GM21786 (cell line): ENCODE data around the gene MLXIPL.
"Not testable (repeated sequence)": the region's sequence is repeated elsewhere in the genome, so short reads cannot be mapped to it uniquely, and the experiment has no call there.

Source experiments
- ATAC-seq: cut with Tn5 transposase; IDR thresholded peaks from one replicate; pipeline ENCODE4 v1.9.1; 2021; ENCODE audit not compliant: unreplicated experiment

MLXIPL gene

GRCh38 chr7:73615886-73616285 lies 8.4 kb downstream of the MLXIPL start:
- no peak for ATAC-seq

DNA sequence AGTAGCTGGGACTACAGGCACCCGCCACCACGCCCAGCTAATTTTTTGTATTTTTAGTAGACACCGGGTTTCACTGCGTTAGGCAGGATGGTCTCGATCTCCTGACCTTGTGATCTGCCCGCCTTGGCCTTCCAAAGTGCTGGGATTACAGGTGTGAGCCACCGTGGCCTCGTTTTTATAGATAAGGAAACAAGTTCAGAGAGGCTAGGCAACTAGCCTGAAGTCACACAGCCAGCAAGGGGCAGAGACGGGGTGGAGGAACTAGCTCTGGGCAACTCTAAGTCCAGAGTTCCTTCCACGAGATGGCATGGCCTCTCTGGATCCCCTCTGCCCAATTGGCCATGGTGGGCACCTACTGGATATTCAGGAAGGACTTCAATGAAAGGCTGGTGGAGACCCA lies 9.4 kb downstream of the MLXIPL start:
- ATAC-seq = not testable (repeated sequence)

GRCh38 chr7:73613954-73614735 lies 10.2 kb downstream of the MLXIPL start:
- ATAC-seq = no peak

DNA sequence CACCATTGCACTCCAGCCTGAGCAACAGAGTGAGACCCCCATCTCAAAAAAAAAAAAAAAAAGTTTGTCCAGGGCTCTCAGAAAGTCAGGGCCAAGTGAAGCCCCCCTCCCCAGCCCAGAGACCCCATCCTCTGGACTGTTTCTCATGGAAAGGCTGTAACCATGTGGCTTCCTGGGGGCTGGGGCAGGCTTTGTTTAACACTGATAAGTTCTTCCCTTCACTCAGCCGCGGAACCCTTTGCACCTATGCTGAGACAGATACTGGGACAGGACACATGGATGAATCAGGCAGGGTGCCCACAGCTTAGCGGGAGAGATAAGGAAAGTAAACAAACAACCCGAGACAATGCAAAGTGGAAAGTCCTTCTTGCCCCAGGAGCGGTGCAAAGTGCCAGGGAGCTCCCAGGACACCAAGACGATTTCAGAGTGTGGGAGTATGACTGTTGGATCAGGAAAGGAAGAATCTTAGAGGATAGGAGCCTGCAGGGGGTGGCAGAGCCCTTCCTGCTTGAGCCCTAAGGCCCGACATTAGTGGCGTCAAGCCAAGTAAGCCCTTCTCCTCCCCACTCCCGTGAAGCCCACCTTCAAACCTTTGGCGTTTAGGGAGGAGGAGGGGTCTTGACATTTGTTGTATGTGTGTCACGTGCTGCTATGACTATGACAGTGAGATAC lies 11.6 kb downstream of the MLXIPL start:
- ATAC-seq = no peak

- no peak for ATAC-seq
These were observed 13.2 kb downstream of the MLXIPL start for GRCh38 chr7:73611017-73611555.

- ATAC-seq = no peak
These were observed 14.2 kb downstream of the MLXIPL start for GRCh38 chr7:73610105-73610504.

DNA sequence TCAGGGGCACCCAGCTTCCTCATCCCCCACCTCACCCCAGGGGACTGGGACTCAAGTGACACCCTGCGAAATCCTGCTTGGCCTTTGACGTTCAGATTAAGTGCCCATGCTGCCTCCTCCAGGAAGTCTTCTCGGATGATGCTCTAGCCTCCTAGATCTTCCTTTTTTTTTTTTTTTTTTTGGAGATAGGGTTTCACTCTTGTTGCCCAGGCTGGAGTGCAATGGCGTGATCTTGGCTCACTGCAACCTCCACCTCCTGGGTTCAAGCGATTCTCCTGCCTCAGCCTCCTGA lies 16.7 kb downstream of the MLXIPL start:
- not testable (repeated sequence) for ATAC-seq

DNA sequence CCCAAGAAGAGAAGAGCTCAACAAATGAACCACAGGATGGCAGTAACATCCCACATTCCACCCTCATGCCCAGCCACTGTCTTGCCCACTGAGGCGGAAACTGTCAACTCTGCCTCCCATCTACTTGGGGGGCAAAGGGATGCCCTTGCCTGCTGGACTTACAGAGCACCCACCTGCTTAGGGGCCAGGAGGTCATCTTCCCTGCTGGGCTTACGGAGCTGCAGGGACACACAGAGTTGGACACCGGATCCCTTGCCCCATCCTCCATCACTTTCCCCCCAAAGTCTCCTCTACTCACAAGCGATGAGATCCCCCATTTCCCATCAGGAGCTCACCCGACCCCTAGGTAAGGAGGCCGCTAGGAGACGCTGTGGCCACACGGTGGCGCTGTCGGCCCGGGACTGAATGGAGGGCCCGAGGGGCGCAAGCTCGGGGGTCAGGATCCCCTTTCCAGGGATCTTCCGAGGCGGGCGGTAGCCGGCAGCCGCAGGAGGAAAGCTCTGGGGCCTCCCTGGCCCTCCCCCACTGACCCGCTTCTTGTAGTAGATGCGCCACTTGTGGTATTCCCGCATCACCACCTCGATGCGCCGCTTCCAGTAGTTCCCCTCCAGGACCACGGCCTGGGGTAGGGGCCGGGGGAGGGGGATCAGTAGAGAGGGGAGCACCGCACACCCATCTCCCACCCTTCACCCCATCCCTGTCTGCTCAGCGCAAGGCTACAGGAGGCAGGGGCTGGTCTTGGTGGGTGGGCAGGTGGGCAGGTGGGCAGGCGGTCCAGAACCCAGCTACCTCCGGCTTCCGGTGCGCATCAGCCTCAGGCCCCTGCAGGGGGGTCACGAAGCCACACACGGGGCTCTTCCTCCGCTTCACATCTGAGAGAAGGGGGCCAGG lies 17.3 kb downstream of the MLXIPL start:
- no peak for ATAC-seq

- no peak for ATAC-seq
These were observed 18.6 kb downstream of the MLXIPL start for GRCh38 chr7:73605601-73606220.

DNA sequence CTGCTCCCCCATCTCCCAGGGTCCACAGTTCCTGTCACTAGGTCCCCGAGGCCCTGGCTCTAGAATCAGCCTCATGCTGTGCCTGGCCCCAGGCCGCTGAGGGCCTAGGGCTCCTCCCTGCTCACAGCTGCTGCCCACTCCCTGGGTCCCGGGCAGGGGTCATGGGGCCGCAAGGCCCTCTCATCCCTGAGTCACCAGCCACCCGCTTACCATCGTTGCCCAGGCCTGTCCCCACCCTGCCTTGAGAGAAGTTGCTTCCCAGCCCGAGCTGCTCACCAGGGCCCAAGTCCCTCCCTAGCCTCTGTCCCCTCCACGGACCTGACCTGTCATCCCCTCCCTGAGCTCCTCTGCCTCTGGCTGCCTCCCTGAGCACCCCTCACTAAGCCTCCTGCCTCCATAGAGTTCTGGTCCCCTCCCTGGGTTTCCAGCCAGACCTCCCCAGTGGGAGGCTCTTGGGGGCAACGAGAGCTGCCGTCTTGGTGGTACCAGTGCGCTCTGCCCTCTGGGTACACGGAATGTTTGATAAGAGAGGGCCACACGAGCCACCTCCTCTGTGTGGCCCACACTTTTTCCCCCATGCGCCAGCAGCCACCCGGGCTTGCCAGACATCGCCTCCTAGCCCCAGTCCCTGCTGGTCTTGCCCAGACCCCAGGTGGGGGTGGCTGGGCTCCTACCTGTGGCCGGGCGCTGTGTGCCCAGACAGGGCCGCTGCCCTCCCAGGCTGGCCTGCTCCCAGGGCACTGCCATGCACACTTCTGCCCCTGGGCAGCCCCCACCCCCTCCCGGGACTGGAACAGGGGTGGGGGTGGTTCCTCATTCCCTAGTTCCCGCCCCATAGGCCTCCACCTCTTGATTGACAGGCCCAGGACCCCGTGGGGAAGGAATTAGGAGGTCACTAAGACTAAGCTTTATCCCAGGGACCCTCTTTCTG lies 21.3 kb downstream of the MLXIPL start:
- ATAC-seq = no peak

DNA sequence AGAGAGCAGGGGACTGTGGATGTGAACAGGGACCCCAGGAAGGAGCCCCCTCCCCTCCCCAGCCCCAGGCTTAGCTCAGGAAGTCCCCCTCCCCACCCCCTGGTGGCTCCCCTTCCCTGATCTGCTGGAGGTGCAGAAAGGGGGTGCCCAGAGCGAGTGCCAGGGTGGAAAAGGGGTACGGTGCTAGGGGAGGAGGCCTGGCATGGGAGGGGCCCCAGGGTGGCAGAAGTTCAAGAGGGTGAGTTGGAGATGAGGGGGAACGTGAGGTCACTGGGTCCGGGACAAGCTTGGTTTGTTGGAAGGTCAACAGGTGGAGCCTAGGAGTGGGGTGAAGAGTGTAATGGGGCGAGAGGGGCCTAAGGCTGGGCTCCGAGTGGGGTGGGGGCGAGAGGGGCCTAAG lies 24.4 kb downstream of the MLXIPL start:
- no peak for ATAC-seq

- ATAC-seq = no peak
These were observed 25.0 kb downstream of the MLXIPL start for GRCh38 chr7:73599151-73599882.

DNA sequence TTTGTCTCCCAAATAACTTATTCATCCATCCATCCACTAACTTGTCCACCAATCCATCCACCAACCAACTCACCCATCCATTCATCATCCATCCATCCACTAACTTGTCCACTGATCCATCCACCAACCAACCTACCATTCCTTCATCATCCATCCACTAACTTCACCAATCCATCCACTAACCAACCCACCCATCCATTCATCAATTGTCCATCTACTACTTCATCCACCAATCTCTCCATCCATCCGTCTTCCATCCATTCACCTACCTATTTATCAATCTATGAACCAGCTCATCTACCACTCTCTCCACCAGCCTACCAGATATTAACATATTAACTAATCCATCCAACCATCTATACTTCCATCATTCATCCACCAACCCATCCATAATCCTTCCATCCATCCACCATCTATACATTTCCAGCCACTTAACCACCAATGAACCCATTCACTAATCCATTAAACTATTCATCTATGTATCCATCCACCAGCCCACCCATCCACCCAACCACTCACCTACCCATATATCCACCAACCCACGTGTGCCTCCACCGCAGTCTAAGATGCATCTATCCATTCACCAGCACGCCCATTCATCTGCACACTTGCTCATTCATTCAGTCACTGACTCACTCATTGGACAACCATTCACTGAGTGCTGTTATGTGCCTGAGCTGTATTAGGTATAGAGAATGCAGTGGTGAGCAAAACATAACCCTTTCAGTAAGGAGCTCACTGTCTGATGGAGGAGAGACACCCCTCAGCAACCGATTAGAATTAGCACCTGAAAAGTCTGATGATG lies 26.1 kb downstream of the MLXIPL start:
- ATAC-seq = no peak

DNA sequence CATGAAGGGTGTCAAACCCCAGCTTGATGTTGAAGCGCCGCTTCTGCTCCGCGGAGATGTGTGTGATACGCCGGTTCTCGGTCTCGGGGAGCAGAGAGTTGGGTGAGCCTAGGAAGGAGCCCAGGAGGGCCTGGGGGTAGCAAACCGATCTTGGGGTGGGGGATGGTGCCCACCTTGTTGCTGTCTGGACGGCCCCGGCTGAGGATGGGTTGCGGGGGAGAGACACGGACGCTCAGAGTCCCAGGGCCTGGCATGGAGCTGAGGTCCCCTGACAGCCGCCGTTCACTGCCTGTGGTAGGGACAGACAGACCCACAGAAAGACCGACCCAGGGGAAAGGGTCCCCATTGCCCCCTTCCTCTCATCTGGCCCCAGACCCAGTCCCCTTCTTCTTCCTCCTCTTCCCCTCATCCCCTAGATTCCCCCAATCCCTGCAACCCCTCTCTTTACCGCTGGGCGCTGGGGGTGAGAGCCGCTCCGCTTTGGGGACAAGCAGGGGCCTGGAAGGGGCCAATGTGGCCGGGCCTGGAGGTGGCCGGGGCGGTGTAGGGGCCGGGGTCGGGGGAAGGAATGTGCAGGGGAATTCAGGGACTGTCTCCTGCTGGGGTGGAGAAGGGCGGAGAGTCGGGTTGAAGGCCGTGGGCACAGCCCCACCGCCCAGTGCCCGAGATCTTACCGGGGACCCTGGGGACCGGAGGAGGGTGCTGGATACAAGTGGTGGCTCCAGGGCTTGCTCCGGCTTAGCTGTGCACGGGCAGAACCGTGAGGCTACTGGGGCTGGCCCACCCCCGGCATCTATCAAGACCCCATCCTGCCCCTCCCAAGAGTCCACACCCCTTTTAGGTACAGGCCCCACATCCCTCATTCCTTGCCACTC lies 27.9 kb downstream of the MLXIPL start:
- ATAC-seq = no peak

- no peak for ATAC-seq
These were observed 29.0 kb downstream of the MLXIPL start for GRCh38 chr7:73595358-73595757.

- ATAC-seq = no peak
These were observed 30.9 kb downstream of the MLXIPL start for GRCh38 chr7:73593207-73594045.

- ATAC-seq = no peak
These were observed 37.4 kb downstream of the MLXIPL start for GRCh38 chr7:73586911-73587310.
